Stimulated activated naive CD8-positive, alpha-beta T cell treated with anti-CD3 and anti-CD28 coated beads, Interleukin-15, Interleukin-2, amounts not matched to agents 100 ng/mL and 50 ng/mL, for 24 hours (primary cell): Measurements from ENCODE around the gene CGB3.

Experiments
- H3K27ac Mint-ChIP-seq: one replicate; pipeline ENCODE4 v1.8.0; 2021; ENCODE audit warnings: mild to moderate bottlenecking, mixed read lengths
- H3K27me3 Mint-ChIP-seq: one replicate; pipeline ENCODE4 v1.8.0; 2021; ENCODE audit warnings: mixed read lengths
- H3K36me3 Mint-ChIP-seq: one replicate; pipeline ENCODE4 v1.8.0; 2021; ENCODE audit warnings: low read depth, mixed read lengths
- H3K4me1 Mint-ChIP-seq: one replicate; pipeline ENCODE4 v1.8.0; 2021; ENCODE audit warnings: low read depth, mixed read lengths
- H3K4me3 Mint-ChIP-seq: one replicate; pipeline ENCODE4 v1.8.0; 2021; ENCODE audit warnings: mild to moderate bottlenecking, mixed read lengths
- H3K9me3 Mint-ChIP-seq: one replicate; pipeline ENCODE4 v1.8.0; 2021; ENCODE audit warnings: mixed read lengths

The CGB3 gene

DNA sequence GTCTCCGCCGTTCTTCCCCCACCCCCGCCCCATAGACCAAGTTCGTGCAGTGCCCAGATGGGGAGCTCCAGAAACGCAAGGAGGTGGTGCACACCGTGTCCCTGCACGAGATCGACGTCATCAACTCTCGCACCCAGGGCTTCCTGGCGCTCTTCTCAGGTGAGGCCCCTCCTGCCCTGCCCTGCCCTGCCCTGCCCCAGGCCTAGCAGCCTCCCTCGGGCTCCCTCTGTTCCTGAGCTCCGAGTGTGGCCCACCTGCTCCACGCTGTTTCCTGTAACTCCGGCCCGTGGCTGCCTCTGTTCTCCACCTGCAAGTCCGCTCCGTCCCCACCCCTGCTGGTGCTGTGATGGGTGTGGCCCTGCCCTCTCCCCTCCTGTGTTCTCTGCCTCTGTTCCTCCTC is 13.7 kb downstream of the CGB3 start:
- Mint-ChIP-seq H3K4me1 (no peaks in the 10 kb centered on the region), H3K27me3 (no peaks in the 10 kb centered on the region), H3K36me3 (peaks cover 42% of the 10 kb centered on the region), H3K9me3 (no peaks in the 10 kb centered on the region), H3K27ac (no peak overlapping the region), H3K4me3 (no peak overlapping the region)

DNA sequence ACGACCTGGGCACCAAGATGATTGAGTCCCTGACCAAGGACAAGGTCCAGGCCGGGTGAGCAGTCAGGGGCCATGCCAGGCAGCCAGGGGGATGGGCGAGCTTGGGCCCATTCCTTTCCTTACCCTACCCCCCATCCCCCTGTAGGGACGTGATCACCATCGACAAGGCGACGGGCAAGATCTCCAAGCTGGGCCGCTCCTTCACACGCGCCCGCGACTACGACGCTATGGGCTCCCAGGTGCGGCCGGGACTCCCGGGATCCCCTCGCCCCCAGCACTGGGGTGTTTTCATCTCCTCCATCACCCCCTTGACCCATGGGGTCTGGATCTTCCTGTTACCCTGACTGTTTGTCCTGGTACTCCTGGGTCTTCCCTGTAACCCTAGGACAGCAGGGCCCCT is 14.3 kb downstream of the CGB3 start:
- Mint-ChIP-seq H3K4me1 (no peaks in the 10 kb centered on the region), H3K27ac (no peak overlapping the region), H3K9me3 (no peaks in the 10 kb centered on the region), H3K4me3 (no peak overlapping the region), H3K36me3 (peaks cover 48% of the 10 kb centered on the region), H3K27me3 (no peaks in the 10 kb centered on the region)

DNA sequence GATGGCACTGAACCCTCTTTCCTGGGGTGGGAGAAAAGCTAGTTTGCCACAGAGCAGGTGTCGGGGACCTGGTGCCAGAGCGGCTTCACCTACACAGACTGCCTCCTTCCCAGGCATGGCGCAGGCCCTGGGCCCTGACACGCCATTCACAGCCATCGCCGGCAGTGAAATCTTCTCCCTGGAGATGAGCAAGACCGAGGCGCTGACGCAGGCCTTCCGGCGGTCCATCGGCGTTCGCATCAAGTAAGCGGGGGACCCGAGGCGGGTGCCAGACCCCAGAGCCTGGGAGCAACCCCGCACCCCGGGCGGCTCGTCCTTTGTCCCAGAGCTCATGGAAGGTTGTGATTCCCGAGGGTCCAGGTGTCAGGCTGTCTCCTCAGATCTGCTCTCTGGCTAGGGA is 17.2 kb downstream of the CGB3 start:
- no peak overlapping the region for H3K4me3 Mint-ChIP-seq
- no peaks in the 10 kb centered on the region for H3K4me1 Mint-ChIP-seq
- H3K9me3 Mint-ChIP-seq: no peaks in the 10 kb centered on the region
- H3K36me3 Mint-ChIP-seq: peaks cover 46% of the 10 kb centered on the region
- H3K27me3 Mint-ChIP-seq: no peaks in the 10 kb centered on the region
- H3K27ac Mint-ChIP-seq: no peak overlapping the region

DNA sequence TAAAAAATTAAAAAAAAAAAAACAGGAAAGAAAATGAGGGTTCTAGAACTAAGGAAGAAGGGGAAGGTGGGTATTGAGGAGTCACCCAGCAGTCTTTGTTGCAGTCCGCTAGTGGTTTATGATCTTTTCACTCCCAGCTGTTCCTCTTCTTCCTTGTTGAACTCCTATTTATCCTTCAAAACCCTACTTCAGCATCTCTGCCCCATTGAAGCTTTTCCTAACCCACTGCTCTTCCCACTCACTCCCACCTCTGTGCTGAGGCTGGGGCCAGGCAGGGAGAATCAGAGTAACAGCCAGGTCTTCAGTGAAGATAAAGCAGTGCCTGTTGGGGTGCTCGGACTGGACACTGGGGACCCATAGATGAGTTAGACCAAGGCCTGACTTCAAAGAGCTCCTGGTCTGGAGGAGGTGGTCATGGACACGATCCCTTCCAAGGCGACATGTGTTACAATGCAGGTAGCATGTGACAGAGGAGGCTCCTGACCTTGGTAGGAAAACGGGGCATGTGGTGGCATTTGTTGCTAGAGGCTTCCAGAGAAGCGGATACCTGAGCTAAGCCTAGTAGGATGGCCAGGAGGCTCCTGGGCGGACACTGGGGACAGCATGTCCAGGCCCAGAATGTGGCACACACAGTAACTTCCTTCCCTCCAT is 19.0 kb downstream of the CGB3 start:
- Mint-ChIP-seq H3K4me3 (no peak overlapping the region), H3K27me3 (no peaks in the 10 kb centered on the region), H3K36me3 (peaks cover 43% of the 10 kb centered on the region), H3K4me1 (no peaks in the 10 kb centered on the region), H3K27ac (no peak overlapping the region), H3K9me3 (no peaks in the 10 kb centered on the region)

DNA sequence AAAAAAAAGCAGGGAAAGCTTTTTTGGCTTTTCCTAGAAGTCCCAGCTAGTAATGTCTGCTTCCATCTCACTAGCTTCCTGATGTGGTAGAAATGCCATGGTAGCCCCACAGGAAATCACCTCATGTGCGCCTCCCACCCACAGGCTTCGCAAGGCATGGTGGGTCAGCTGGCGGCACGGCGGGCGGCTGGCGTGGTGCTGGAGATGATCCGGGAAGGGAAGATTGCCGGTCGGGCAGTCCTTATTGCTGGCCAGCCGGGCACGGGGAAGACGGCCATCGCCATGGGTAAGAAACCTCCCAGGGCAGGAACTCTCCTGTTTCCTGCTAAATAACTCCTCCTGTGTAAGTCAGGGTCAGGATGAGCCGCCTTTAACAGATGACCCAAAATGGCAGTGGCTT is 20.0 kb downstream of the CGB3 start:
- Mint-ChIP-seq H3K27me3 (no peaks in the 10 kb centered on the region), H3K27ac (no peak overlapping the region), H3K4me1 (no peaks in the 10 kb centered on the region), H3K9me3 (no peaks in the 10 kb centered on the region), H3K36me3 (peaks cover 49% of the 10 kb centered on the region), H3K4me3 (no peak overlapping the region)

DNA sequence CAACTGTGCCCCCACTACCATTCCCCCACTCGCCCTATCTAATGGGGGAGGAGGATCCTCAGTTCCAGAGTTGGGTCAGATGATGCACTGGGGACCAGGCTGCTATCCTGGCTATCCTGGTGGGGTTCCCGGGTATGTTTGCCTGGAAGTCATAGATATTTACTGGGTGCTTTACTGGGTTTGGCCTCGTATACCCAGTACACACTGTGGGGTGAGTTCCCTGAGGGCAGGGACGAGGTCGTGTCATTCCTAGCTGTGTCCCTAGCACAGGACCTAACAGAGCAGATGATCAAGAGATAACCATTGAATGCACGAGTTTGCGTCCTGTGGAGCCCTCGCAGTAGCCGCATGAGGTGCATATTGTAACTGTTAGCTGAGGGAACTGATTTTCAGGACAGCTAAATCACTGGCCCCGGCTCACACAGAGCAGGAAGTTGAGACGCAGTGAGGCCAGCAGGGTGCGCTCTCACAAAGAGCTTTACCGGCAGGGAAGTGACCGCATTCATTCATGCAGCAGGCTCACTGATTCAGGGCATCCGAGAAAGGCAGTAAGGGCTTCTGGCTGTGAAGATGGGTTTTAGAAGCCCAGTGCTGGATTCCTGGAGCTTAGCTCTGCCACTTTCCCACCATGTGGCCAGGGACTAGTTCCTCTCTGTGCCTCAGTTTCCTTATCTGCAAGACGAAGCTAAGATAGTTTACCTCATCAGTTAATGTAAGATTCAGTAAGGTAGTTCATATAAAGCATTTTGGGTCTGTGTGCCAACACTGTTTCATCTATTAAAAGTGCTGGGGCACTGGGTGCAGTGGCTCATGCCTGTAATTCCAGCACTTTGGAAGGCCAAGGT is 24.4 kb downstream of the CGB3 start:
- Mint-ChIP-seq H3K9me3 (no peaks in the 10 kb centered on the region), H3K27me3 (no peaks in the 10 kb centered on the region), H3K36me3 (peaks cover 38% of the 10 kb centered on the region), H3K4me3 (no peak overlapping the region), H3K4me1 (peaks cover 17% of the 10 kb centered on the region), H3K27ac (no peak overlapping the region)

DNA sequence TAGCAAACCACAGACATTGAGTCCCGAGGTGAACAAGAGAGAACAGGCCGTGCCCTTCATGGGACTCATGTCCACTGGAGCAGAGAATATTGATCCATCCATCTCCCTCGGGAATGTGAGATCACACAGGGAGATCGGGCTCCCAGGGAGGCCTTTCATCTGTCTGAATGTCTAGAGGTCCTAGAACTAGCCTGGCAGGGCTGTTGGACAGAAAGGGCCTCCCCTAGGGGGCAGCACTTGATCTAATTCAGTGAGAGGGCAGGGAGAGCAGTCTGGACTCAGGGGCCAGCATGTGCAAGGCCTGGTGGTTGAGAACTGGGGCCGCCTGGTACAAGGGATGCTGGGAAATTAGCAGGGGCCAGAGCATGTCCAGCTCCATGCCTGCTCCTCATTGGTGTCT is 26.2 kb downstream of the CGB3 start:
- Mint-ChIP-seq H3K4me3 (no peak overlapping the region), H3K27me3 (no peaks in the 10 kb centered on the region), H3K36me3 (peaks cover 33% of the 10 kb centered on the region), H3K4me1 (peaks cover 27% of the 10 kb centered on the region), H3K9me3 (no peaks in the 10 kb centered on the region), H3K27ac (no peak overlapping the region)

DNA sequence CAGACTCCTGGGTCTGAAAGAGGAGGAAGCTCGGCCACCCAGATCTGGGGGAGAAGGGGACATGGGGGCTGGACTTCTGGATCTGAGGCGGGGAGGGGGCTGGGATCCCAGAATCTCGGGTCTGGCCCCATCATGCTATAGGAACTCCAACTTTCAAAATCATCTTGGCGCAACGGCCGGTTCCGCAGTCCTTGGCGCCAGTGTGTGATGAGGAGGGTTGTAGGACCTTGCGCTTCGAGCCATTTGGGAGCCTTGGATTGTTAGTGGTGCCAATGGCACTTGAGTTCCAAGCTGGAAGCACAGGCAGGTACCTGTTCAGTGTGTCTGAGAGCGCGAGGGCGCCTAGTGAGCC is 30.1 kb downstream of the CGB3 start:
- H3K9me3 Mint-ChIP-seq: no peaks in the 10 kb centered on the region
- H3K27ac Mint-ChIP-seq: peak overlapping the region; percentile 97
- H3K27me3 Mint-ChIP-seq: no peaks in the 10 kb centered on the region
- peak overlapping the region; percentile 100 for H3K4me3 Mint-ChIP-seq
- H3K4me1 Mint-ChIP-seq: peaks cover 46% of the 10 kb centered on the region
- peaks cover 26% of the 10 kb centered on the region for H3K36me3 Mint-ChIP-seq

DNA sequence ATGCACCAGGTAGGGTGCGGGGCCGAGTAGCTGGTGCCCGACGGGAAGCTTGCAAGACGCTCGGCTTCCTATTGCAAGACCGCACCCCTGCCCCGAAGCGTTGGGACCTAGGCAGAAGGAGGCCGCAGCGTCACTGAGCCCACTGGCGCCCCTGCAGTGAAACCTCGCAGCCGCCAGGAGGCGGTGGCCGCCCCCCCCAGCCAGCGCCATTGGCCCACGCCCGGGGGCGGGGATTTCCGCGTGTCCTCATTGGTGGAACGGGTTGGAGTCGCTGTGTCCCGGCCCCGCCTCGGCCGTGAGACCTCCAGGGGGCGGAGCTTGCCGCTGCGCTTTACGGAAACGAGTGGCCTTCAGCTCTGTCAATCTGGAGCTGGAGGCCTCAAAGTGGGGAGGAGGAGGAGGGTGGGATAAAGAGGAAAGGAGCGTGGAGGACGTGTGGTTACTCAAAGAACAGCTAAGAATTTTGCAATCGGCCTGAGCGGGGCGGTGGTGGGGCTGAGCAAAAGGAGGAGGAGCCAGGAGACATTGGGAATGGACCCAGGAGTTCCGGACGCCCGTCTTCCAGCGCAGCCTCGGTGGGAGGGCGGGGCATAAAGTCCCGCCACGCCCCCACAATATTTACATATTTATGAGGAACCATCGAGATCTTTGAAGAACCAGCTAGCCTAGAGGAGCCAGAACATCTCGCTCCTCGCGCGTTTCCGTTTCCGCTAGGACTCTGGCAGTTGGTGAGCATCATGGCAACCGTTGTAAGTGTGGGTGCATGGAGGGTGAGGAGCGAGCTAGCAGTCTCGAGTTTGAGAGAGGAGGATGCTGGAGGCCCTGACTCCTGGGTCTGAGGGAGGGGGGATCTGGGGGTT is 30.7 kb downstream of the CGB3 start, which contains the start of the genes GYS1 and RUVBL2:
Gene GYS1 (minus strand): TSS at position 135 of the 860 bp plus-strand sequence. CDS start 197 bp downstream, outside the sequence.
Gene RUVBL2 (plus strand): TSS at position 713 of the 860 bp plus-strand sequence. CDS start 25 bp downstream, at position 738.
- Mint-ChIP-seq H3K4me3 (peak within 1 kb of the TSS; percentile 100), H3K4me1 (peaks cover 50% of the 10 kb centered on the region), H3K36me3 (peaks cover 31% of the 10 kb centered on the region), H3K27me3 (no peaks in the 10 kb centered on the region), H3K9me3 (no peaks in the 10 kb centered on the region), H3K27ac (peak within 1 kb of the TSS; percentile 97)

DNA sequence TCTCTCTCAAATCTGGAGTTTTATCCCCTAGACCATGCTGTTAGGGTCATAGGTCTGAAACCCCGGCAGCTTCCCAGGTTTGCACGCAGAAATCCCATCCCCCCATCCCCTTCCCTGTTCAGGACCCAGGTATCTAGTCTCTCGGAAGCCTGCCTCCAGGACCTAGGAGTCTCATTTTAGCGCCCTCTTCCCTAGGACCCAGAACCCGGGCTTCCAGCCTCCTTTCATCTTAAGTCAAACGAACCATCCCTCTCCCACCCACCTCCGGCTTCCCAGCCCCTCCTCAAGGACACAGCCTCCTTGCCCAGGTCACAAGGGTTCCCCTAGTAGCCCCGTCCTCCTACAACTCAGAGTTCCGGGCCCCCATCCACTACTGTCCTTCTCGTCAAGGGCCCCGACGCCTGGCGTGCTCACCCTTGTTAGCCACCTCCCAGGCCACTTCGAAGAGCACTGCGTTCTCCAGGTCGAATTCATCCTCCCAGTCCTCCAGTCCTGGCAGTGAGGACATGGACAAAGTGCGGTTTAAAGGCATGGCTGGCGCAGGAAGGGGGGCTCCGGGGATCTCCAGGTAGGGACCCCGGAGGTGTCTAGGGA is 31.5 kb downstream of the CGB3 start:
- peaks cover 52% of the 10 kb centered on the region for H3K4me1 Mint-ChIP-seq
- peak overlapping the region; percentile 89 for H3K27ac Mint-ChIP-seq
- peak overlapping the region; percentile 100 for H3K4me3 Mint-ChIP-seq
- H3K9me3 Mint-ChIP-seq: no peaks in the 10 kb centered on the region
- H3K36me3 Mint-ChIP-seq: peaks cover 36% of the 10 kb centered on the region
- H3K27me3 Mint-ChIP-seq: no peaks in the 10 kb centered on the region

DNA sequence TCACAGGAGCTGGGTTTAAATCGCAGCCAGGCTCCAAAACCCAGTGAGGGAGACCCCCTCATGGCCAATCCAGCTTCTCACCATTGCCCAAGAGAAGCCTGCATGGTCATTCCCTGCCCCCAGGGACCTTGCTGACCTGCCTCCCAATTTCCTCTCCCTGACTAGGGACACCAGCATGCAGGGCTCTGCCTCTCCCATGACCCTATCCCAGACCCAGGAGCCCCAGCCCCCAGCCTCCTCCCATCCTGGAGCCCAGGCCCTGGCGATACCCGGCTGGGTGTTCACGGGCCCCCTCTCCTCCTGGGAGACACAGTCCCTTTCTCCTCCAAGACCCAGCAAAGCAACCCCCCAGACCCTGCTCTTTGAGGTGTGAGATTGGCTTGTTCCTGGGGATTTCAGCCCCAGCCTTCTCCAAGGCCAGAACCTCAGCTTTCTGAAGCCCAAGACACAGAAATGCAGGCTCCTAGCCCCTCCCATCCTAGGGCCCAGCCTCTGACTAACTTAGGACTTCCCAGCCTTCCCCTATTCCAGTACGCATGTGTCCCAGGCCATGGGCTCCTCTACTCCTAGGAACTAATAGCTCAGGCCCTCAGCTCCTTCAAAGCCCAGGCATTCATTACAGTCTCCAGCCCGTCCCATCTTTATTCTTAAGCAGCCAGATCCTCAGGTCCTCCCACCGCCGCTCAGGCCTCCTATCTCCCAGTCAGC is 32.1 kb downstream of the CGB3 start:
- Mint-ChIP-seq H3K36me3 (peaks cover 39% of the 10 kb centered on the region), H3K27me3 (no peaks in the 10 kb centered on the region), H3K9me3 (no peaks in the 10 kb centered on the region), H3K4me1 (peaks cover 56% of the 10 kb centered on the region), H3K4me3 (peak overlapping the region; percentile 100), H3K27ac (peak overlapping the region; percentile 89)

DNA sequence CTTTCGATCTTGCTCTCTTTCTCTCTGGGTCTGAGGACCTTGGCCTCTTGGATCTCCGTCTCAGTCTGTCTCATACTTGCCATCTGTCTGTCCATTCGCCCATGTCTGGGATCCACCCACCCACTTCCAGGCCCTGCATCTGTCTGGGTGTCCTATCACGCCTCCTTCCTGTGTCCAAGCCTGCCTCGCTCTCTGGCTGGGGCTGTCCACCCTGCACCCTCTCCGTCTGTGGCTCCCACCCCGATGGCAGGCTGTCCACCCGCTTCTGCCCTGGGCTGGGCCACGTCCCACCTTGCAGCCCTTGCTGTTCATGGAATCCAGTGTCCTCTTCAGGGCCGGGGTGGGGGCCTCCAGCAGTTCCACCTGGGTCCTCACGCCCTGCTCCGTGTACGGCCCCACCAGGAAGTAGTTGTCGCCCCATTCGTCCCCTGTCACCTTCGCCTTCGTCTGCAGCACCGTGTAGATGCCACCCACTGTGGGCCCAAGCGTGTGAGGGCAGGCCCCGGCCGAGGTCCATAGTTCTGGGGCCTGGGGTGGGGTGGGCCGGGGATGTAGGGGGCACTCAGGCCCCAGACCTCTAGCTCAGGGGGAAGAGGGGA is 33.0 kb downstream of the CGB3 start:
- Mint-ChIP-seq H3K36me3 (peaks cover 42% of the 10 kb centered on the region), H3K27me3 (no peaks in the 10 kb centered on the region), H3K27ac (peak overlapping the region; percentile 18), H3K4me3 (peak overlapping the region; percentile 1), H3K4me1 (peaks cover 57% of the 10 kb centered on the region), H3K9me3 (no peaks in the 10 kb centered on the region)

DNA sequence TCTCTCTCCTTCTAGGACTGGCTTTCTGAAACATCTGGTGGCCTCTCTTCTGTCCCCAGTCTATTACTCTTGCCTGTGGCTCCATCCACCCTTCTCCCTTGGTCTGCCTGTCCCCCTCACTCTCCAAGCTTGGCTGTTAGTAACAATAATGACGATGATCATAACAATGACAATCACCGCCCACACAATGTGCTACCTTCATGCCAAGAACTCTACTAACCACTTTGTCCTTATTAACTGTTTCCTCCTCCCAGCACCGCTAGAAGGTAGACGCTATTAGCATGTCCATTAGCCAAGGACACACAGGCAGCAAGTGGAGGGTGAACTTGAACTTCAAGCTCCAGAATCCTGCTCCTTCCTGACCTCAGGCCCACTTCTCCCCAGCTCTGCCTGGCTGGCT is 33.7 kb downstream of the CGB3 start:
- peaks cover 56% of the 10 kb centered on the region for H3K4me1 Mint-ChIP-seq

More for the DNA sequence above, 33.7 kb downstream of the CGB3 start:
- Mint-ChIP-seq H3K9me3 (no peaks in the 10 kb centered on the region), H3K36me3 (peaks cover 43% of the 10 kb centered on the region), H3K27ac (no peak overlapping the region), H3K4me3 (no peak overlapping the region), H3K27me3 (no peaks in the 10 kb centered on the region)
